ENCODE data around the gene SMC1B. TPM values are rescaled to one million over a fixed set of nuclear protein-coding genes. Genes with fewer than 3 reads are reported as not detected.

The SMC1B gene
- total RNA-seq, 1 experiment from 2014 or later, result 0.10 TPM

DNA sequence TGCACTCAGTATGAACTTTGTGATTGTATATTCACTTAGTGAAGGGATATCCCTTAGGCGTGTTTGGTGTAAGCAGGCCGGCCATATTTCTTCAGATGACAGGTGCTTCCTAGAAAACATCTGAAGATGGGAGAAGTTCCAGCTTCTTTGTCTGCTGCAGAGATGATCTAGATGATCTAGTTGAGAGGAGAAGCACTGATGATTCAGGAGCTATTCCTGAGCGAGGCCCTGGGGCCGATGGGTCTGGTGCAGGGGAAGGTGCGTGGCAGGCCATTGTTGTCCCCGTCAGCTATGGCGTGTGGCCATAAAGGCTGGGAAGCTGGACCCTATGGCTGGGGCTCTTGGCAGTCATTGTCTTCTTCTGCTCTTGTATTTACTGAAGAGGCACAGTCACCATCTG, 89.7 kb downstream of the SMC1B start:
- Histone ChIP-seq H3K36me3 (ENCODE audit: control insufficient read depth, insufficient read depth, low read length) (no peaks in the 10 kb centered on the region; the same call in 1 of the 2 replicates), H3K4me1 (ENCODE audit: control insufficient read depth, insufficient read depth, low read length) (peaks cover under 1% of the 10 kb centered on the region; the same call in 1 of the 2 replicates), H3K27me3 (ENCODE audit: control insufficient read depth, insufficient read depth, low read length) (no peaks in the 10 kb centered on the region), H3K27ac (ENCODE audit: low read length) (no peak overlapping the region), H3K4me3 (ENCODE audit: low read depth in 2 of 2, low read length in 2 of 2) (no peak overlapping the region), H3K9me3 (ENCODE audit: control insufficient read depth, insufficient read depth, low read depth, low read length) (no peaks in the 10 kb centered on the region)
- in situ Hi-C loops (cut with HindIII; ENCODE audit: low pct_unique_long_range_greater_than_20kb, low sequenced_read_pairs), result no loop called here
- no peak for DNase-seq (ENCODE audit: low read depth, low spot score)
- TF ChIP-seq SIN3A (IDR thresholded peaks at IDR 0.05; ENCODE audit: borderline replicate concordance, insufficient read depth, low read depth, low read length), result no peak
- TF ChIP-seq POLR2AphosphoS5 (IDR thresholded peaks at IDR 0.05; ENCODE audit: low read depth, low read length), result no peak
- TF ChIP-seq, protein P1, sequence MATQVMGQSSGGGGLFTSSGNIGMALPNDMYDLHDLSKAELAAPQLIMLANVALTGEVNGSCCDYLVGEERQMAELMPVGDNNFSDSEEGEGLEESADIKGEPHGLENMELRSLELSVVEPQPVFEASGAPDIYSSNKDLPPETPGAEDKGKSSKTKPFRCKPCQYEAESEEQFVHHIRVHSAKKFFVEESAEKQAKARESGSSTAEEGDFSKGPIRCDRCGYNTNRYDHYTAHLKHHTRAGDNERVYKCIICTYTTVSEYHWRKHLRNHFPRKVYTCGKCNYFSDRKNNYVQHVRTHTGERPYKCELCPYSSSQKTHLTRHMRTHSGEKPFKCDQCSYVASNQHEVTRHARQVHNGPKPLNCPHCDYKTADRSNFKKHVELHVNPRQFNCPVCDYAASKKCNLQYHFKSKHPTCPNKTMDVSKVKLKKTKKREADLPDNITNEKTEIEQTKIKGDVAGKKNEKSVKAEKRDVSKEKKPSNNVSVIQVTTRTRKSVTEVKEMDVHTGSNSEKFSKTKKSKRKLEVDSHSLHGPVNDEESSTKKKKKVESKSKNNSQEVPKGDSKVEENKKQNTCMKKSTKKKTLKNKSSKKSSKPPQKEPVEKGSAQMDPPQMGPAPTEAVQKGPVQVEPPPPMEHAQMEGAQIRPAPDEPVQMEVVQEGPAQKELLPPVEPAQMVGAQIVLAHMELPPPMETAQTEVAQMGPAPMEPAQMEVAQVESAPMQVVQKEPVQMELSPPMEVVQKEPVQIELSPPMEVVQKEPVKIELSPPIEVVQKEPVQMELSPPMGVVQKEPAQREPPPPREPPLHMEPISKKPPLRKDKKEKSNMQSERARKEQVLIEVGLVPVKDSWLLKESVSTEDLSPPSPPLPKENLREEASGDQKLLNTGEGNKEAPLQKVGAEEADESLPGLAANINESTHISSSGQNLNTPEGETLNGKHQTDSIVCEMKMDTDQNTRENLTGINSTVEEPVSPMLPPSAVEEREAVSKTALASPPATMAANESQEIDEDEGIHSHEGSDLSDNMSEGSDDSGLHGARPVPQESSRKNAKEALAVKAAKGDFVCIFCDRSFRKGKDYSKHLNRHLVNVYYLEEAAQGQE (IDR thresholded peaks at IDR 0.05; ENCODE audit: insufficient read depth in 1 of 2, low read depth in 2 of 2, low read length in 1 of 2), result no peak
- TF ChIP-seq CTCF (IDR thresholded peaks at IDR 0.05), result no peak
- TF ChIP-seq TCF7L2 (IDR thresholded peaks at IDR 0.05; ENCODE audit: low read depth, low read length), result no peak
- CTCF ChIA-PET, result no interaction called here
- no peak for ATAC-seq
- POLR2A ChIA-PET, result no interaction called here
- intact Hi-C loops (cut with micrococcal nuclease; ENCODE audit: unreplicated experiment), result no loop called here
- no TSS peak for BruUV-seq (replicated peaks)

GRCh38 chr22:45322873-45323525, 90.4 kb downstream of the SMC1B start:
- ChIA-PET CTCF (no interaction called here), POLR2A (no interaction called here)
- H3K9me3 ChIP-seq (ENCODE audit: control insufficient read depth, insufficient read depth, low read depth, low read length), result no peaks in the 10 kb centered on the region
- no peak for ATAC-seq
- in situ Hi-C loops (cut with HindIII; ENCODE audit: low pct_unique_long_range_greater_than_20kb, low sequenced_read_pairs) (no loop called here), intact Hi-C loops (cut with micrococcal nuclease; ENCODE audit: unreplicated experiment) (no loop called here)
- no peak for DNase-seq (ENCODE audit: low read depth, low spot score)
- H3K4me1 ChIP-seq (ENCODE audit: control insufficient read depth, insufficient read depth, low read length), result peaks cover 6% of the 10 kb centered on the region; the same call in 1 of the 2 replicates
- BruUV-seq (replicated peaks), result no TSS peak
- H3K4me3 ChIP-seq (ENCODE audit: low read depth in 2 of 2, low read length in 2 of 2), result no peak overlapping the region
- no peaks in the 10 kb centered on the region for H3K27me3 ChIP-seq (ENCODE audit: control insufficient read depth, insufficient read depth, low read length)
- TF ChIP-seq CTCF (IDR thresholded peaks at IDR 0.05) (no peak), TCF7L2 (IDR thresholded peaks at IDR 0.05; ENCODE audit: low read depth, low read length) (no peak)
- no peak overlapping the region for H3K27ac ChIP-seq (ENCODE audit: low read length)
- H3K36me3 ChIP-seq (ENCODE audit: control insufficient read depth, insufficient read depth, low read length), result no peaks in the 10 kb centered on the region; the same call in 1 of the 2 replicates
